WTC11 (cell line): ENCODE results near the gene ATP2B2. TPM values are rescaled to one million over a fixed set of nuclear protein-coding genes. Genes with fewer than 3 reads are reported as not detected.

Source experiments
- ATAC-seq: fragments of 200-7000 bp; cut with Tn5 transposase; 2 replicates; pipeline ENCODE4 v1.10.0; 2021; ENCODE audit warnings: mild to moderate bottlenecking, moderate library complexity
- CTCF ChIA-PET: fragments of 300-600 bp; sonication (Branson Sonifier 250); formaldehyde crosslinking; loops from one replicate; lab custom pipeline; 2021; ENCODE audit warnings: antibody characterized with exemption; lab: Charles Lee
- POLR2A ChIA-PET: fragments of 350-600 bp; sonication (Branson Sonifier 250); formaldehyde crosslinking; loops from one replicate; lab custom pipeline; 2021; ENCODE audit warnings: antibody characterized with exemption; lab: Charles Lee
- DNase-seq: peaks from one replicate; pipeline ENCODE4 v3.0.0; 2021; ENCODE audit warnings: low spot score
- H3K27ac Mint-ChIP-seq: 2 replicates; pipeline ENCODE4 v1.8.0; 2021; ENCODE audit warnings: mixed read lengths
- H3K27me3 Mint-ChIP-seq: 2 replicates; pipeline ENCODE4 v1.8.0; 2021; ENCODE audit warnings: low read depth, mild to moderate bottlenecking, moderate library complexity, mixed read lengths
- H3K36me3 Mint-ChIP-seq: 2 replicates; pipeline ENCODE4 v1.8.0; 2021; ENCODE audit warnings: mixed read lengths
- H3K4me1 Mint-ChIP-seq: 2 replicates; pipeline ENCODE4 v1.8.0; 2022; ENCODE audit warnings: mixed read lengths
- H3K4me3 Mint-ChIP-seq: 2 replicates; pipeline ENCODE4 v1.8.0; 2021; ENCODE audit warnings: mild to moderate bottlenecking, moderate library complexity, mixed read lengths
- H3K9me3 Mint-ChIP-seq: 2 replicates; pipeline ENCODE4 v1.8.0; 2021; ENCODE audit warnings: mixed read lengths
- ARID4B ChIP-seq: sonication (generic); formaldehyde crosslinking; IDR thresholded peaks from 2 replicates; pipeline ENCODE4 v1.8.0; 2023; ENCODE audit warnings: missing genetic modification reagents, mild to moderate bottlenecking, borderline replicate concordance
- ATF1 ChIP-seq: sonication (generic); formaldehyde crosslinking; IDR thresholded peaks from 2 replicates; pipeline ENCODE4 v1.8.1; 2023; ENCODE audit warnings: mild to moderate bottlenecking, moderate library complexity, missing genetic modification reagents
- ATF2 ChIP-seq: sonication (generic); formaldehyde crosslinking; IDR thresholded peaks from 2 replicates; pipeline ENCODE4 v1.8.1; 2022; ENCODE audit warnings: low read depth, missing genetic modification reagents, borderline replicate concordance
- CREM ChIP-seq: sonication (generic); formaldehyde crosslinking; IDR thresholded peaks from 2 replicates; pipeline ENCODE4 v1.8.1; 2022; ENCODE audit warnings: mild to moderate bottlenecking, missing genetic modification reagents, moderate library complexity
- NR1H2 ChIP-seq: sonication (generic); formaldehyde crosslinking; IDR thresholded peaks from 2 replicates; pipeline ENCODE4 v1.9.0; 2021; ENCODE audit warnings: mild to moderate bottlenecking, moderate library complexity, missing genetic modification reagents
- RELA ChIP-seq: sonication (generic); formaldehyde crosslinking; IDR thresholded peaks from 2 replicates; pipeline ENCODE4 v1.8.1; 2022; ENCODE audit warnings: missing genetic modification reagents, mild to moderate bottlenecking, borderline replicate concordance
- RORB ChIP-seq: fragments of 250-450 bp; sonication (Bioruptor Pico); IDR thresholded peaks from 2 replicates; pipeline ENCODE4 v1.9.0; 2021; ENCODE audit warnings: mild to moderate bottlenecking
- TCF7 ChIP-seq: sonication (generic); formaldehyde crosslinking; IDR thresholded peaks from 2 replicates; pipeline ENCODE4 v1.8.0; 2022; ENCODE audit warnings: mild to moderate bottlenecking, low read depth, missing genetic modification reagents, moderate library complexity
- USF2 ChIP-seq: sonication (generic); formaldehyde crosslinking; IDR thresholded peaks from 2 replicates; pipeline ENCODE4 v1.8.1; 2023; ENCODE audit warnings: mild to moderate bottlenecking, missing genetic modification reagents, moderate library complexity
- ZBTB21 ChIP-seq: sonication (generic); formaldehyde crosslinking; IDR thresholded peaks from 2 replicates; pipeline ENCODE4 v1.8.1; 2023; ENCODE audit warnings: mild to moderate bottlenecking, missing genetic modification reagents, borderline replicate concordance
- ZNF232 ChIP-seq: sonication (generic); formaldehyde crosslinking; IDR thresholded peaks from 2 replicates; pipeline ENCODE4 v1.8.0; 2022; ENCODE audit warnings: mild to moderate bottlenecking, missing genetic modification reagents
- ZNF512 ChIP-seq: sonication (generic); formaldehyde crosslinking; IDR thresholded peaks from 2 replicates; pipeline ENCODE4 v1.8.1; 2022; ENCODE audit warnings: missing genetic modification reagents, borderline replicate concordance
- ZNF671 ChIP-seq: fragments of 250-450 bp; sonication (Bioruptor Pico); IDR thresholded peaks from 2 replicates; pipeline ENCODE4 v1.8.0; 2021; ENCODE audit warnings: mild to moderate bottlenecking
- total RNA-seq: library from RNA; stranded (reverse); gene quantifications from 3 replicates; pipeline ENCODE4 v1.2.3, GENCODE V29; 2021
- TF ChIP-seq, protein P1 (sequence below): fragments of 200-600 bp; IDR thresholded peaks from 2 replicates; pipeline ENCODE4 v1.8.0; 2022; ENCODE audit warnings: antibody characterized with exemption
- TF ChIP-seq, protein P2 (sequence below): sonication (generic); formaldehyde crosslinking; IDR thresholded peaks from 2 replicates; pipeline ENCODE4 v1.8.1; 2022; ENCODE audit warnings: mild to moderate bottlenecking, moderate library complexity, missing genetic modification reagents

ATP2B2 gene
- total RNA-seq, 1 experiment from 2014 or later, result 0.48 TPM

DNA sequence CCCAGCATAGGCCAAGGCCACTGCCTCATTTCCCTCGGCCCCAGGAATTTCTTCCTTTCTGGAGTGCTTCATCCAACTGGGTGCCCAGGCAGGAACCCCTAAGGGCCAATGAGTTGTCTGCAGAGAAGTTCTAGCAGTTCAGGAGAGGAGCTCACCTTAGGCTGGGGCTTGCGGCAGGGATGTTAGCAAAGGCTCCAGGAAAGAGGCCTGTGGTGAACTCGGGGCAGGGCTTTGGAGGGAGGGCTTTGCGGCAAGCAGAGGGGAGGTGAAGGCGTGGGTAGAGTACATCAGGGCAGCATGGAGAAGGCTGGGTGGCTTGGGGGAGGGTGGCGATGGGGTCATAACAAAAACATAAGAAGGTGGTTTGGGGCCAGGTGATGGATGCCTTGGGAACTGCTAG is 213.7 kb downstream of the ATP2B2 start:
- H3K36me3 Mint-ChIP-seq, result peaks cover 10% of the 10 kb centered on the region
- no peaks in the 10 kb centered on the region for H3K9me3 Mint-ChIP-seq
- H3K4me3 Mint-ChIP-seq, result no peak overlapping the region; the same call in 1 of the 2 replicates
- TF ChIP-seq, protein P1, sequence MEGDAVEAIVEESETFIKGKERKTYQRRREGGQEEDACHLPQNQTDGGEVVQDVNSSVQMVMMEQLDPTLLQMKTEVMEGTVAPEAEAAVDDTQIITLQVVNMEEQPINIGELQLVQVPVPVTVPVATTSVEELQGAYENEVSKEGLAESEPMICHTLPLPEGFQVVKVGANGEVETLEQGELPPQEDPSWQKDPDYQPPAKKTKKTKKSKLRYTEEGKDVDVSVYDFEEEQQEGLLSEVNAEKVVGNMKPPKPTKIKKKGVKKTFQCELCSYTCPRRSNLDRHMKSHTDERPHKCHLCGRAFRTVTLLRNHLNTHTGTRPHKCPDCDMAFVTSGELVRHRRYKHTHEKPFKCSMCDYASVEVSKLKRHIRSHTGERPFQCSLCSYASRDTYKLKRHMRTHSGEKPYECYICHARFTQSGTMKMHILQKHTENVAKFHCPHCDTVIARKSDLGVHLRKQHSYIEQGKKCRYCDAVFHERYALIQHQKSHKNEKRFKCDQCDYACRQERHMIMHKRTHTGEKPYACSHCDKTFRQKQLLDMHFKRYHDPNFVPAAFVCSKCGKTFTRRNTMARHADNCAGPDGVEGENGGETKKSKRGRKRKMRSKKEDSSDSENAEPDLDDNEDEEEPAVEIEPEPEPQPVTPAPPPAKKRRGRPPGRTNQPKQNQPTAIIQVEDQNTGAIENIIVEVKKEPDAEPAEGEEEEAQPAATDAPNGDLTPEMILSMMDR, result no peak
- no peak for TF ChIP-seq ARID4B
- TF ChIP-seq, protein P2, sequence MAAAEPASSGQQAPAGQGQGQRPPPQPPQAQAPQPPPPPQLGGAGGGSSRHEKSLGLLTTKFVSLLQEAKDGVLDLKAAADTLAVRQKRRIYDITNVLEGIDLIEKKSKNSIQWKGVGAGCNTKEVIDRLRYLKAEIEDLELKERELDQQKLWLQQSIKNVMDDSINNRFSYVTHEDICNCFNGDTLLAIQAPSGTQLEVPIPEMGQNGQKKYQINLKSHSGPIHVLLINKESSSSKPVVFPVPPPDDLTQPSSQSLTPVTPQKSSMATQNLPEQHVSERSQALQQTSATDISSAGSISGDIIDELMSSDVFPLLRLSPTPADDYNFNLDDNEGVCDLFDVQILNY (CRISPR knock-in tag), result no peak
- no peak for TF ChIP-seq ATF2
- no peak for TF ChIP-seq ZNF671
- no peak for TF ChIP-seq ZNF232 (CRISPR knock-in tag)
- no peak for TF ChIP-seq TCF7 (CRISPR knock-in tag)
- TF ChIP-seq USF2, result no peak
- no peak for TF ChIP-seq CREM
- no peak for TF ChIP-seq ATF1 (CRISPR knock-in tag)
- TF ChIP-seq RELA (CRISPR knock-in tag), result no peak
- TF ChIP-seq NR1H2 (CRISPR knock-in tag), result no peak
- POLR2A ChIA-PET, result no interaction called here
- H3K4me1 Mint-ChIP-seq, result peaks cover 6% of the 10 kb centered on the region
- H3K27me3 Mint-ChIP-seq, result no peaks in the 10 kb centered on the region
- CTCF ChIA-PET, result no interaction called here
- ATAC-seq (no peak), DNase-seq (no peak)
- H3K27ac Mint-ChIP-seq, result no peak overlapping the region; the same call in 1 of the 2 replicates

DNA sequence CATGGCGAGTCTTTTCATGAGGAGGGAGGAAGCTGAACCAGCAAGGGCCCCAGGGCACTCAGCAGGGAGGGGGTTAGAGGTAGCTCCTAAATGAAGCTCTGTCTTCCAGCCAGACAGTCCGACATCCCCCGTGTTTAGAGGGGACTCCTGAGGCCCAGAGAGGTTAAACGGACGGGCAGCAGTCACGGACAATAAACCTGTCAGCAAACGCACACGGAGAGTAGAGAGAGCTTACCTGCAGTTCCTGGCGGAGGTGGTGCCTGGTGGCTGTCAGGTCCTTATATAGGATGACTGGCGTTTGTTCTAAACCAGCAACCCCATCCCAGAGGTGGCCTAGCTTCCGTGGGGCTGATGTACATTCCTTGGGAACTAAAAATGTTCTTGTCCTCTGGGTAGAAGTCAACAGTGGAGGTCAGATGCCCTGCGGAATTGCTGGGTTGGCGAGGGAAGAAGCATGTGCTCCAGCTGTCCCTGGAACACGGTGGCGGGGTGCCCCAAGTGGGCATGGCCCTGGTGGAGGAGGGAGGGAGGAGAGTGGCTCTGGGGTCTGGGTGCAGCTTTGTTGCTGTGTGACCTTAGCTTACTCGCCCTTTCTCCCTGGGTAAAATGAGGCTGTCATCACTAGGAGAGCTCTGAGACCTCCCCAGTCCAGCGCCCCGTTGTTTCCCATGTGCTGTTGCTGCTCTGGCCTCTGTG is 214.8 kb downstream of the ATP2B2 start:
- CTCF ChIA-PET, result interaction anchor here (1.0 to 1.7 kb wide), 6 partner anchors 14 to 448 kb away, joined by 3 to 6 read pairs (median 4); no protein-coding TSS in a partner anchor
- no peaks in the 10 kb centered on the region for H3K9me3 Mint-ChIP-seq
- no peak for DNase-seq
- TF ChIP-seq USF2 (no peak), ZBTB21 (CRISPR knock-in tag) (no peak), RORB (CRISPR knock-in tag) (no peak), ZNF512 (no peak)
- POLR2A ChIA-PET, result no interaction called here
- no peak for ATAC-seq
- no peak overlapping the region for H3K27ac Mint-ChIP-seq
- no peaks in the 10 kb centered on the region for H3K27me3 Mint-ChIP-seq
- no peak overlapping the region for H3K4me3 Mint-ChIP-seq
- H3K36me3 Mint-ChIP-seq, result peaks cover 6% of the 10 kb centered on the region; the same call in 1 of the 2 replicates
- peaks cover 9% of the 10 kb centered on the region for H3K4me1 Mint-ChIP-seq
